GF-D8 (cell line): ENCODE results near the gene CBLB.

ENCODE experiments used
- DNase-seq: peaks from one replicate; lab custom pipeline; 2025; lab: John Stamatoyannopoulos, UW

CBLB gene

DNA sequence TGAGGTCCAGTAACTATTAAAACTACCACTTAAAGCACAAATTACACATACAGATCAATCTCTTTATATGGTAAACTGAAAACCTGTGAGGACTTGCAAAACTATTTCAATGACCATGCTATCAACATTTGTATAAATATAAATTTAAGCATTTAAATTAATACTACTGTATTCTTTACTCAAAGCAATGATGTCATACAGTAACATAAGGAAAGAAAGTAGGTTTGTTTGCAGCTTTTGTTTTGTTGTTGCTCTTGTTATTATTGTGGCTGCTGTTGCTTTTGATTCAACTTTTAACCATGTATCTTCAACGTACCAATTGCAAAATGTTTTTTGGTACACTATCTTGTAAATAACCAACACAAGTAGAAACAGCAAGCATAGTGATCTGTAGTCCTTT is 22.0 kb downstream of the CBLB start:
- DNase-seq = no peak

DNA sequence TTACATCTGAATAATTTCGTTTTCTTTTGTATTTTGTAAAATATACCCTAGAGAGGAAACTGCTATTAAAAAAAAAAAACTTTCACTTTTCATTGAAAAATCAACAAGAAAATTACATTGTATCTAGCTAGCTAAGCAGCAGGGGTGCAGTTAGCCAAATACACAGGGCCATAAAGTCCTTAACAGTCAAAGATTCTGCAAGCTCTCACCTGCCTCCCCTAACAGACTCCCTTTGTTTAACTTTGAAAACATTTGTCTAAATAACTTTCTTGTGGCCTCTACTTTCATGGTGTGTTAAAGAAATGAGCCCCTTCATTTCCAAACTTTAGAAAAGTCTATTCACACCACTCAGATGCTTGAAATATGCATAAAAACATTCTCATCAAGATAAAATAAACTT is 23.3 kb downstream of the CBLB start:
- no peak for DNase-seq

DNA sequence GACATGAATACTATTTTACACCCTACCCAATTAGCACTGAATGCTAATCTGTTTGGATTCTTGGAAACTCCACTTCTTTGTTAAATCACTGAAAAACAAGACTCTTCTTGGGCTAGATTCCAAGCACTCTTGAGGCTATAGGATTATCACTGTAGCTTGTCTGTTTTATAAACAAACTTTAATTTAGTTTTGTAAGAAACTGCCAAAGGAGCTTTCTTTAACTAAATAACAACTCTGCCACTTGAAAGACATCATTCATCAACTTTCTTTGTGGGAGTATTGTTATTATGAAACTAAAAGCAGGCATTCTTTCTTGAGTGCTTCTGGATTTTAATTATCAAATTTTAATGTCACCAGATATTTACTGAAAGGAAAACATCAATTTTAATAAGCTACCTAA is 24.1 kb downstream of the CBLB start:
- no peak for DNase-seq

DNA sequence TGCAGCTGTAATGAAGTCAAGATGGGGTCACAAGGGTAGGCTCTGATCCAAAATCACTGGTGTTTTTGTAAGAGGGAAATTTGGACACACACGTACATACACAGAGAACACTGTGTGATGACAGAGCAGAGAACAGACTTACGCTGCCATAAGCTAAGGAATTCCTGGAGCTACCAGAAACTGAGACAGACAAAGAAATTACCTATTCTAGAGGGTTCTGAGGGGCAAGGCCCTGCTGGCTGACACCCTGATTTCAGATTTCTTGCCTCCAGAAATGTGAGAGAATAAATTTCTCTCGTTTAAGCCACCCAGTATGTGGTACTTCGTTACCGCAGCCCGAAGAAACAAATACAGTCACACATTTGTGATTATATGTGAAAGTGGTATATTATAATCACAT is 24.8 kb downstream of the CBLB start:
- no peak for DNase-seq

DNA sequence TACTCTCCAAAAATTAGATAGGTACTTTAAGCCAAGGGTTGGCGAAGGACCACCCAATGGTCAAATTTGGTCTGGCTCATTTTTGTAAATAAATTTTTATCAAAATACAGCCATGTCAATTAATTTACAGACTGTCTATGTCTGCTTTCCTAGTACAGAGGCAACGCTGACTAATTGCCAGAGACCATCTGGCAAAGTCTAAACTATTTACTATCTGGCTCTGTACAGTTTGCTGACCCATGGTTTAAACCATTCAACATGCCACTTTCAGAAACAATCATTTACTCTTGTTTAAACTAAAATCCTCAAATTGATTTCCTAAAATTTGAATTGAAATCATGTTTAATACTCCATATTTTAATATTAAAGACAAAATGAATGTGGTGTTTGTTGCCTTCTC is 25.9 kb downstream of the CBLB start:
- DNase-seq = no peak

DNA sequence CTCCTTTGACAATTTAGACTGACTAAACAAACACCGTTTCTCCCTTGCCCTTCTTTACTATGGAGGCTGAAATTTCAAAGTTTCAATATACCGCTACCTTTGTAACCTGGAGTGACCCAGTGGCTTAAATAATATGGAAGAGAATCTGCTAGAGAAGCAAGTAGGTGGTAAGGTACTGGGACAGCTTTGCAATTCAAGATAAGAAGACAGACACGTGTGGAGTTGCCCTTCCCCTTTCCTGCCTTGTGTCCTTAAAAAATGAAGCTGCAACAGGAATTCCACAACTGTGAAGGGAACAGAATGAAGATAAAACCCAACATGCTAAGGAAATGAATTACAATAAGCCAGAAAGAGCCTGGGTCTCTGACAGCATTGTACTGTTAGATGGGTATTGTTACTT is 26.4 kb downstream of the CBLB start:
- DNase-seq = no peak

DNA sequence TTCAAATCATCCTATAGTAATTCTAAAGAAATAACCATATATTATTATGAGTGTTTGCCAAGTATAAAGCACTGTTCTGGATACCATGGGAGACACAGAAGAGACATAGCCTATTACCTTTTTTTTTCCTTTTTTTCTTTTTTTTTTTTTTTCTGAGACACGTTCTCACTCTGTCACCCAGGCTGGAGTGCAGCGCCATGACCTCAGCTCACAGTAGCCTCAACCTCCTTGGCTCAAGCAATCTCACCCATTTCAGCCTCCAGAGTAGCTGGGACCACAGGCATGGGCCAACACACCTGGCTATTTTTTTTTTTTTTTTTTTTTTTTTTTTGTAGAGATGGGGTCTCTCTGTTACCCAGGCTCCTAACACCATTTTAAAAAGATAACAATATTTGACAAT is 30.9 kb downstream of the CBLB start:
- DNase-seq = no peak

DNA sequence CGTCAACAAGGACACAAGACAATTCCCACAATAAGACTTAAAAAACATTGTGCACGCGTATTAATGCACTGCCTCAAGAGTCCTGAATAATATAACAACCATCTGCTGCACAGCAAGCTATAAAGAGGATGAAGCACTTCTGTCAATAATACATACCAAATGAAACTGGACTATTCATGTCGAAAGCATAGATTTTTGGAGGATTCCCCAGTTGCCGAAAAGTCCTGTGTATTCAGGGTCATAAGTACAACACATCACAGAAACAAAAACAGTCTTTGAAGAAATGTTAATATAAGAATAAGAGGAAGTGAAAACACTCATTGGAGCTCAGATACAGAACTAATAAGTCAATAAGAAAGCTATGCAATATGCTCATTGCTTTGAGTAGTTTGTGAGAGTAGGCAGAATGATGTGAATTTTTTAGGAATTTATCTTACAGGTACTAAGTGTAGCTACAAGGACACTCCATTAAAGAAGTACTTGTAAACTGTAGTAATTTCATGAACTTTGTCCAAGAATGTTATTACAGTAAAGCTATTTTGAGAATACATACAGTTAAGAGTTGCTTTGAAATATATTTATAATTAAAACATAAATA is 31.6 kb downstream of the CBLB start:
- no peak for DNase-seq

DNA sequence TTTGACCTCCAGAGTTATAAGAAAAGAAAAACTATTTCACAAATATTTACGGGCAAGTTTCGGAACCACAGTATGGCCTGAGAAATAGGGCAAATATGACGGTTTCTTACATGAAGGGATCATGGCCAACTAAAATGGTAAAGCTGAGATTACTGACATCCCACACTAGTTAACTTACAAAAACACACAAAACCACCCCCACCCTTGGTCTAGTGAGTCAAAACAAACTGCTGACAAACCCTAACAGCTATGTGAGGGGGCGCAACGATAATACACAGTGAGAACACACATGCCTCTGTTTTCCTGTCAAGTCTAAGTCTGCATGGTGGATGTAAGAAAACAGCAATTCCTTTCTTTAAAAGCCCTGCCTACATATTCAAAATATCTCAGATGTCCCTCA is 32.3 kb downstream of the CBLB start:
- DNase-seq = no peak

DNA sequence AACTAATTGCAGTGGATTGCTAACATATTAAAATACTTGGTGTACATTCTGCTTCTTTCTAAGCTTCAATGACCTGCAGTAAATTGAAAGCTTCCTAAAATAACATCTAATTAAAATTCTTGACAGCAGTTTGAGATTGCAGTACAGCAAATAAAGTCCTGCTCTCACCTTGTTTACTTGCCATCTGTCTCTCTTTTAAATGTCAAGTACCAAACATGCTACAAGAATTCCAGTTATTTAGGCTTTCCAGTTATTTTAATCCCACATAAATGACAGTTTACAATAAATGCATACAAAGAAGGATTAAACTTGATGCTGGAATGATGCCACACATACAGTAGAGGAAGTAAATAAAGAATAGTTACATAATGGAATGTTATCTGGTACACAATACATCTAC is 33.2 kb downstream of the CBLB start:
- DNase-seq = no peak

DNA sequence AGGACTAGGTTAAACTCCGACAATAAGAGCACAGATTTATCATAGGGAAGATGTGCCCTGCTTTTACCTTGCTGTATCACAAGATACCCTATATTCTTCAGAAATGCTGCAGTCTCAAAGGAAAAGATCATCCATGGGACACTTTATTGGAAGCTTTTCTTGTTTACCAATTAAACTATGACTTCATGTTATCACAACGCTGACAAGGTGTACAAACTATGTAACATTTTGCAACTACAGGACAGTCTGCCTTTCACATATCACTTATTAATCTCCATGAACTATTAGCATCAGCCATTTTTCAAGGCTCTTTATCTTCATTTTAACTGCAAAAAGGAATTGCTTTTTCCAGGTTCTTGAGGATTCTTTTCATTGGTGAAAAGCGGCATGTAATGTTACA is 34.0 kb downstream of the CBLB start:
- no peak for DNase-seq

DNA sequence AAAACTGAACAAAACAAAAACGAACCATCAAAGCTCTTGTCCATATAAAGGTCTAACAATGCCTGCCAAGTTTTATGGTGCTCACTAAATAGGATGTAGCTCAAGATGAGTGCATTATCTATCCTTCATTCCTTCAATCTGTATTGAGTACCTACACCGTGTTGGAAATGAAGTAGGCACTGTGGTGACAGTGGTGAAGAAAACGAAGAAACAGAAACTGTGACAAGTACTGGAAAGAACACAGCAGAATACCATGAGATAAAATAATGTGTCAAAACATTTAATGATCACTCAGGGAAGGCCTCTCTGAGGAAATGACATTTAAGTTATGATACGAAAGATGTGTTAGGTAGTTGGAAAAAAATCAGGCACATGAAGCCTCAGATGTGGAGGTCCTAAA is 36.2 kb downstream of the CBLB start:
- no peak for DNase-seq

DNA sequence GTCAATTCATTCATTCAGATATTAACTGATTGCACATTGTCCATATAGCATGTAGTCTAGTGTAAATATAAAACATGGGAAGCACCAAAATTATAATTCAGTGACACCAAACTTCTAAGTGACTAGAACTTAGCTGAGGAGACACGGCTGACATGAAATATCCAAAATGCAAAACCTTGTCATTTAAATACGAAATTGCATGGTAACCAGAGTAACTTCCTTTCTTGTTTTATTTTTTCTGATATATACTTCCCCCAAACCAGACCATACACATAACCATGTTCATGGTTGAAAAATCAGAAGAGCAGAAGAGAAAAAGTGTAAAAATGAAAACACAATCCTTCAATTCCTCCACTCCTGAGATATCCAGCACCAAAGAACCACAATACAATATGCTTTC is 38.0 kb downstream of the CBLB start:
- no peak for DNase-seq

DNA sequence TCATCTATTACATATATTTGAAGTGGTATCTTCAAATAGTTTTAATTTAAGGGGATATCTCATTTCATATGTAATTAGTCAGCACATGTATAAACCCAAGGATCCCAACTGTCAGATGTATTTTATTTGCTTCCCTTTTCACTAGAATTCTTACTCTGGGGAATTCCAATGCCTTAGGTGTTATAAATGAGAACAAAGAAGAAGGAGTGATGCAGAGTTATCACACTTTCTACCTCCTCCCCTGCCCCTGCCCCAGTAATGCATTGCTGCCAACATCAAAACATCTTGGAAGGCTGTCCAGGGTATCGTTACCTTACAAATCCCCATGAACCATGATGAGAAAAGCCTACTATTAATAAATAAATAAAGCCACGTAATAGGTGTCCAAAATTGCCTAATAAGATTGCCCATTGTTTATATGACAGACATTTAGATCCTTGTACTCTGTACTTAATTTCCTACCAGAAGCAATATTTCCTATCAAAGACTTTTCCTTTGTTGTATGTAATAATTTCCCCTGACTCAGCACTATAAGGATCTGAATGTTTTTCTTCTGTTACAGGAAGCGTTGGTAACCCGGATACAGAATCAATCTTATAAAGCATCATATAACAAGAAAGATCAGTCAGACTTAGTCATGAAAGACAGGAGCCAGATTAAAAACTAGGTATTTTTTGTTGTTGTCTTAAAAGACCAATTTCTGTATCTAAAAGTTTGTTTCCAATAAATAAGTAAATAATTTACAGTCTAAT is 38.8 kb downstream of the CBLB start:
- no peak for DNase-seq

DNA sequence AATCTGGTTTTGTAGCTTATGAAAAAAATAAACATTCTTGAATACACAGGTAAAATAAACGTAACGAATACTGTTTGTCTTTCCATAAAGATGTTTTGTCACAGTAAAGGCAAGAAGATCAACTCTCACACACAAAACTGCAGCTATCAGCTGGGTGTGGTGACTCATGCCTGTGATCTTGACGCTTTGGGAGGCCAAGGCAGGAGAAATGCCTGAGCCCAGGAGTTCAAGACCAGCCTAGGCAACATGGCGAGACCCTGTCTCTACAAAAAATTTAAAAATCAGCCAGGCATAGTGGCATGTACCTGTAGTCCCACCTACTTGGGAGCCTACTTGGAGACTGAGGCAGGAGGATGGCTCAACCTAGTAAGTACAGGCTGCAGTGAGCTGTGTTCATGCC is 39.6 kb downstream of the CBLB start:
- DNase-seq = no peak

DNA sequence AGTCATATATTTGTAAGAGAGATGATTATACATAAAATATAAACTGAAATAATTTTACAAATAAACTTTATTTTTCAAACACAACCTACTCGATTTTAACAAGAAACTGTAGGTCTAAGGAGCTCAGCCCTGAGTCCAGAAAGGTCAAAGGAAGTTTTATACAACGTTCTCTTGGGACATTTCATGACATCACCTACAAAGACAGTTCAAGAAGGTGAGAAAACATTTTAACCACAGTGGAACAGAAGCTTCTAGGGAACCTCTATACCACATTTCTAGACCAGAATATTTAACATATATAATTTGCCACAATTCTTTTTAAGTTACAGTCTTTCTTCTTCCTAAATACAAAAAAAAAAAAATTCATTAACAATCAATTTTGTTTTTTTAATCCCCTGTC is 40.1 kb downstream of the CBLB start:
- no peak for DNase-seq

DNA sequence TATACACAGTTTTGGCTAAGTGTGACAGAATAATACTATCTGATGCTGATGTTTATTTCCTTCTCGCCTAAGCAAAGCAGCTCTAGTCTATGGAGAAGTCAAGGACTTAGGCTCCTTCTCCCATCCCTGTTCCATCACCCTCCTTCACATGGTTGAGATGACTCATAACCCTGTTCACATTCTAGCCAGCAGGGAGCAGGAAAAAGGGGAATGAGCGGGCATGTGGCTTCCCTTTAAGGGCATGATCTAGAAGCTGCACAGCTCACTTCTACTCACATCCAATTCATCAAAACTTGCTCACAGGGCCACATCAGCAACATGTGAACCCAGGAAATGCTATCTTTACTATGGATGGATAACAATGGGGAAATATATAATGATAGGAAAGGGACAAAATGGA is 40.9 kb downstream of the CBLB start:
- DNase-seq = no peak

DNA sequence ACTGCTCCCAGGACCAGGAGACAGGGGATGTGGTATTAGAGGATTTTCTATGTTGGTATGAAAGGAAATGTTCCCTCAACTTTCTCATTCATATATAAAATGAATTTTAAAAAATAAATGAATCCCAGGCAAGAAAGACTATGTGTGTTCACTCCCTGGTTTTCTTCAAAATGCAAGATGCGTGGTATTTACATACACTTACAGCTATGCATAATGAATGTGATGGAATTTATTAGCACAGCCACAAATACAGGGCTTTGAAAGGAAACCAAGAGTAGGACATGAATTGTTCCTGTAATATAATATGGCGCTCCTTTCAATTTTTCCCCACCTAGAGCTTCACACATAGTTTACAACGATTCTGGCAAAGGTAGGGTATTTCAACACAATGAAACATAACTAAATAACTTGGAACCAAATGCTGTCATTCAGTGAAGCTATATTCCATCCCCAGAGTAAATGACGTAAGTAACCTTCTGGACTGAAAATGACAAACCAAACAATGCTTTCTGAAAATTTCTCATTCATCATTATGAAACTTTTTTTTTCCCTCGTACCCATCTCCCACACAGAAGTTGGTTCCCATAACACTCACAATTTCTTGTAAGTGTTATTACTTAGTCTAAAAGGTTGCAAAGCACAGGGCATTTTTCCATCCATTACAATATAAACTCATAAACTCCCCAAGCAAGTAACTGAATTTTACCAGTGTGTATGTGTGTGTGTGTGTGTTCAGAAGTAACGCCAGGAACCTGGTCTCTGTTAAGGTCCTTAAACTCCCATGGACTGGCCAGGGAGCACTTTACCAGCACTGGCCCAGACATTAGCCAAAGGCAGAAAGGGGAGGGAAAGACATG is 41.8 kb downstream of the CBLB start:
- no peak for DNase-seq

DNA sequence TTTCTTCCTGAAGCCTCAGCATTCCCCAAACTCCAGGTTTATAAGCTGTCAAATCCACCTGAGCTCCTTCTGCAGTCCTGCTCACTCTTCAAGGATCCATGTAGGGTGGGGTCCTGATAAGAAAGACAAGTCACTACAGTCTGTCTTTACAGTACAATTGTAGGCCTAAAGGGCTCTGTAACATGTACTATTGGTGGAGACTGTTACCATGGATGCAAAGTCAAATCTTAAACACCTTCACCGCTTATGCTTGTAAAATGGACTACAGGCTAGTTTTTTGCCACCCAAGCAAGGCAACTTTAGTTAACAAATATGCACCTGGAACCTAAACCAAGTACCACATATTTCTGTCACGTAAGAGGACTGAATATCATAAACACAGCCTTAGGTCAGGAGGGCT is 44.7 kb downstream of the CBLB start:
- DNase-seq = no peak

DNA sequence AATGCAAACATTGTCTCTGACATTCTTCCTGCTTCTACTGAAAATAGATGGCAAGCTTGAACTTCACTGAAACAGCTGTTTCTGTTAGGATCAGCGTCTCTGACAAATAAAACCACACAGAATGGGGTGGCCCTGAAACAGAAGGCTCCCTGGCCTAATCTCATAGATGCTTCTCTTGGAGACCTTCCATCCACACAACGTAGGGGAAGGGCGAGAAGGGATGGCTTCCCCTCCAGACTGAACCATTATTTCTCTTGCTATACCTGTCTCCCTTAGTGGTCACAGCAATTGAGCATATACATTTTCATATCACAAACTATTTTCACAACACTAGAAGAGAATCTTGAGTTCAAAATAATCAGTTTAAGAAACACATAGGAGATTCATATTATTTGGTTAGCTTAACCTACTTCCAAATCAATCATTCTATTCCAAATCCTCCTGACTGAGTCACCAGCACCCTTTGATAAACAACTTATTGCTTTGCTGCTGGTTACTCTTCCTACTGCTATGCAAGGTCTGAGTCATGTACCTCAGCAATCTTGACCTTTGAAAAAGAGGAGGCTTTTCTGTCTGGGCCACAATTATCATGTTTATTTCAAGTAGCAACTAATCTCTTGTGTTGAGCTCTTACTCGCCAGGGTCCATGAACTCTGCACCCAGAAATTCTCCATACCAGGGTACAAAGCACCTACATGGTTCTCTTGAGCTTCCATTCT is 45.5 kb downstream of the CBLB start:
- no peak for DNase-seq

DNA sequence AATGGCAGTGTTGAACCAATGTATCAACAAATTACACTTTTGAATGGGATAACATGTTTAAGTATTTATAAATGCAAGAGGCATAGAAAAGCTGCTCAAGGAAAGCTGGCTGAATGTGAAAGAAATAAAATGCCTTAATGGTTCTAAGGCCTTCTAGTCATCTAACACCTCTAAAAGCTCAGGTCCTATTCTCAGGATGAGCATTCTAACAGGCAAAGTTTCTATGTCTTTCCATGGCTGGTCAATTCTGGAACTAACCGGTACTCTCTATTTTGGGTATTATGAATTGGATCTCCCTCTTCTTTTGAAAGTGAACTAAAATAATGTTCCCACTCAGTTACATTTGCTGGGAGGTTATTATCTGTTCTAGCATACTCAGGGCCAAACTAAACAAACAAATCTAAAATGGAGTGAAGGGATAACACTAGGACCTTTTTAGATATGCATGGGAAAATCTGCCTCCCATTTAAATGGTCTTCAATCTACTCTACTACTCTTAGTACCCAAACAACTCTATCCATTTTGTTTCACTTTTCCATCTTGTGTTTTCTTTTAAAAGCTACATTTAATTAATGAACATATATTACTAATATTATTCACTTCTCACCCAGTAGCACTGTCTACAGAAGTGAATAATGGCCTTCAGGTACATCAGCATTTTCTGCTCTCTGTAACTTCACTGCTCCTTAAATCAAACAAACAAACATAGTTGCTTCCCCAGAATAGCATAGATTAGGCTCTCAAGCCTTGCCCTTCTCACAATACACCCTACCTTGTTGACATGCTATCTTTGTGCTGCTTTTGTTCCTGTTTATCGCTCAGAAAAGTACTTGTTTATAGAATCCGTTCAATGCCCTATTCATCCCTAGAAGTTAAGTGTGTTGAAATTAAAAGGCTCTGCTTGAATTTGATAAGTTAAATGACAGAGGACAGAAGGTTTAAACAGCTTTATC is 46.4 kb downstream of the CBLB start:
- no peak for DNase-seq
